Right lobe of liver (tissue), 6 donors: ENCODE results near the gene FNDC3A. TPM values are rescaled to one million over a fixed set of nuclear protein-coding genes. Genes with fewer than 3 reads are reported as not detected.

Experiments used
- ATAC-seq, 4 donors: fragments of 200-7000 bp; cut with Tn5 transposase; one replicate each; pipeline ENCODE4 v1.9.1; 2020; ENCODE audit warnings: mild to moderate bottlenecking in 4 of 4, moderate library complexity in 4 of 4
- DNase-seq, 3 donors: peaks; one replicate each; pipeline ENCODE4 v3.0.0-alpha.2; 2020
- H3K27ac ChIP-seq, 3 donors: fragments of 200-600 bp; one replicate each; pipeline ENCODE4 v1.8.0; 2022
- H3K27me3 ChIP-seq, 2 donors: fragments of 200-600 bp; one replicate each; pipeline ENCODE4 v1.8.0; 2022
- H3K36me3 ChIP-seq, 4 donors: fragments of 200-600 bp; sonication (generic) in 1 of 4; one replicate each; pipeline versions ENCODE4 v1.5.1 to v1.8.0; 2017 to 2022; ENCODE audit warnings: control low read depth in 1 of 4
- H3K4me1 ChIP-seq, 4 donors: fragments of 200-600 bp; sonication (generic) in 1 of 4; one replicate each; pipeline versions ENCODE4 v1.5.1 to v1.8.0; 2017 to 2022; ENCODE audit warnings: control low read depth in 1 of 4
- H3K4me3 ChIP-seq, 3 donors: fragments of 200-600 bp; one replicate each; pipeline ENCODE4 v1.8.0; 2022
- H3K9me3 ChIP-seq, 4 donors: fragments of 200-600 bp; sonication (generic) in 1 of 4; one replicate each; pipeline versions ENCODE4 v1.5.1 to v1.8.0; 2017 to 2022; ENCODE audit warnings: control low read depth in 1 of 4
- CTCF ChIP-seq, 4 donors: fragments of 200-600 bp in 3 of 4; fragments of 450-650 bp in 1 of 4; IDR thresholded peaks; one replicate each; pipeline versions ENCODE4 v1.5.1 to v1.8.0; 2016 to 2022; ENCODE audit warnings: antibody characterized with exemption in 4 of 4, mild to moderate bottlenecking in 2 of 4
- POLR2A ChIP-seq: fragments of 450-650 bp; IDR thresholded peaks from one replicate; pipeline ENCODE4 v1.6.1; 2017; ENCODE audit warnings: antibody characterized with exemption, mild to moderate bottlenecking
- WGBS: methylation state at CpG from one replicate; pipeline ENCODE4 v1.1.6; 2018; ENCODE audit warnings: low coverage, low lambda C conversion rate; ENCODE audit not compliant: insufficient coverage; ENCODE audit errors: missing lambda C conversion rate; 5-methylcytosine and 5-hydroxymethylcytosine counted together
- intact Hi-C, 2 donors: fragments of 100-400 bp; cut with DNase I; formaldehyde crosslinking; loops; one replicate each; pipeline versions ENCODE4 v1.11.2 to v1.14.1; 2022
- total RNA-seq, 6 experiments: library from RNA; depleted of rRNA in 2 of 6; stranded (reverse); fragments of >200 nt in 2 of 6; fragmentation: NEBNext Ultra II Directional in 3 of 6; extraction: Animal tissue kit (Norgen Biotek cat#: 25700) in 3 of 6; gene quantifications; one replicate each; pipeline versions ENCODE4 v1.1.0 to v1.2.4, GENCODE V29; 2016 to 2023
- donor health status: DM: no; HTN: yes; CAD: no.
- donor health status: DM: no; HTN: no; CAD: no.
- donor health status: DM: no; HTN: no; CAD: no.
- donor health status: DM: no; HTN: yes; CAD: no.
- donor health status: DM: no; HTN: yes; CAD: no.

The FNDC3A gene
- total RNA-seq, 6 experiments from 2014 or later, result 43.4 to 53.2 (median 47.9) TPM

GRCh38 chr13:49184621-49185020, 208.9 kb downstream of the FNDC3A start:
- Histone ChIP-seq H3K36me3 (peaks cover 5 to 50% (median 28%) of the 10 kb centered on the region in 4 donors), H3K9me3 (no peaks in the 10 kb centered on the region), H3K27me3 (no peaks in the 10 kb centered on the region), H3K27ac (no peak overlapping the region), H3K4me1 (no peaks in the 10 kb centered on the region), H3K4me3 (no peak overlapping the region)
- WGBS, result 85% methylated on average over 3 of the region's 4 CpGs
- DNase-seq (no peak), ATAC-seq (no peak)
- intact Hi-C loops, result no loop called here
- no peak for TF ChIP-seq CTCF (IDR thresholded peaks at IDR 0.05)
- no peak for TF ChIP-seq POLR2A

- no peak overlapping the region for H3K27ac ChIP-seq
- H3K4me3 ChIP-seq, result no peak overlapping the region
- H3K9me3 ChIP-seq, result no peaks in the 10 kb centered on the region
- ATAC-seq (peak in 2 of 4 donors; percentile 21 to 22), DNase-seq (no peak)
- H3K27me3 ChIP-seq, result no peaks in the 10 kb centered on the region
- WGBS, result 36% methylated on average over 1 of the region's 1 CpG
- no peaks in the 10 kb centered on the region for H3K4me1 ChIP-seq
- intact Hi-C loops, result no loop called here
- peaks cover 5 to 54% (median 26%) of the 10 kb centered on the region in 4 donors for H3K36me3 ChIP-seq
- TF ChIP-seq POLR2A (no peak), CTCF (IDR thresholded peaks at IDR 0.05) (no peak)
Measured at GRCh38 chr13:49185264-49185663, 209.6 kb downstream of the FNDC3A start.

- WGBS, result 90% methylated on average over 2 of the region's 2 CpGs
- intact Hi-C loops, result no loop called here
- Histone ChIP-seq H3K36me3 (peaks cover 5 to 95% (median 44%) of the 10 kb centered on the region in 4 donors), H3K4me1 (no peaks in the 10 kb centered on the region), H3K9me3 (no peaks in the 10 kb centered on the region), H3K27me3 (no peaks in the 10 kb centered on the region), H3K4me3 (no peak overlapping the region), H3K27ac (no peak overlapping the region)
- no peak for DNase-seq
- no peak for TF ChIP-seq POLR2A
- no peak for ATAC-seq
Measured at GRCh38 chr13:49190901-49191300, 215.2 kb downstream of the FNDC3A start.

GRCh38 chr13:49206641-49207040, 230.9 kb downstream of the FNDC3A start:
- WGBS, result 98% methylated on average over 3 of the region's 3 CpGs
- Histone ChIP-seq H3K9me3 (no peaks in the 10 kb centered on the region), H3K4me1 (no peaks in the 10 kb centered on the region), H3K4me3 (no peak overlapping the region), H3K27me3 (no peaks in the 10 kb centered on the region), H3K36me3 (peaks cover 0 to 68% (median 27%) of the 10 kb centered on the region in 4 donors), H3K27ac (no peak overlapping the region)
- no peak for ATAC-seq
- TF ChIP-seq POLR2A, result no peak
- TF ChIP-seq CTCF (IDR thresholded peaks at IDR 0.05), result no peak
- DNase-seq, result no peak
- intact Hi-C loops, result no loop called here

GRCh38 chr13:49208619-49209018, 232.9 kb downstream of the FNDC3A start:
- 100% methylated on average over 4 of the region's 4 CpGs for WGBS
- intact Hi-C loops, result no loop called here
- DNase-seq (no peak), ATAC-seq (no peak)
- H3K9me3 ChIP-seq, result no peaks in the 10 kb centered on the region
- peaks cover 0 to 49% (median 18%) of the 10 kb centered on the region in 4 donors for H3K36me3 ChIP-seq
- H3K4me3 ChIP-seq, result no peak overlapping the region
- no peak overlapping the region for H3K27ac ChIP-seq
- no peaks in the 10 kb centered on the region for H3K4me1 ChIP-seq
- no peaks in the 10 kb centered on the region for H3K27me3 ChIP-seq
- TF ChIP-seq POLR2A, result no peak
- TF ChIP-seq CTCF (IDR thresholded peaks at IDR 0.05), result no peak
